GM21825 (cell line): ENCODE measurements around the gene BLTP3A.

Experiments used
- ATAC-seq: cut with Tn5 transposase; IDR thresholded peaks from one replicate; pipeline ENCODE4 v1.9.1; 2021; ENCODE audit warnings: mild to moderate bottlenecking, moderate library complexity; ENCODE audit not compliant: unreplicated experiment

BLTP3A gene

DNA sequence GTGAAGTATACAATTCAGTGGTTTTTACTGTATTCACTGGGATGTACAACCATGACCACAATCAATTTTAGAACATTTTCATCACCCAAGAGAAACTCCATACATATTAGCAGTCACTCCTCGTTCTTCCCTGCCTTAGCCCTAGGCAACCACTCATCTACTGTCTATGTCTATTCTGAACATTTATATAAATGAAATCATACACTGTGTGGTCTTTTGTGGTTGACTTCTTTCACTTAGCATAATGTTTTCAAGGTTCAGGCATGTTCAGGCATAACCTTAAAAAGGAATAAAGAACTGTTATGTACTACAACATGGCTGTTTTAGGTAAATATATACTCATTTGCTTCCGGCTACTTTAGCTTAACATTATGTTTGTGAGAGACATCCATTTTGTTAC is 37.3 kb downstream of the BLTP3A start:
- ATAC-seq = no peak

DNA sequence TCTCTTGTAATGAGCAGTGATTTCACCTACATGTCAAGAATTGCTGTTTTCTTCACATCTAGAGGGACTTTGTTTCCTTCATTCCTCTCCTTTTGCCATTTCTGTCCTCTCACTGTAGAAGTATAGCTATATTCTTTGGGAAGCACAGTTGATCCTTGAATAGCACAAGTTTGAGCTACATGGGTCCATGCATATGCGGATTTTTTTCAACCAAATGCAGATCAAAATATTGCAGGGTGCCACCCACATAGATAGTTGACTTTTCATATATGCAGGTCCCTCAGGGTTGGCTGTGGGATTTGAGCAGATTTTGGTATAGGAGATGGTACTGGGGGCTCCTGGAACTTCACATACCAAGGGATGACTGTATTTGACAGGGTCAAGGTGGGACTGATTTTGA is 41.1 kb downstream of the BLTP3A start:
- no peak for ATAC-seq

DNA sequence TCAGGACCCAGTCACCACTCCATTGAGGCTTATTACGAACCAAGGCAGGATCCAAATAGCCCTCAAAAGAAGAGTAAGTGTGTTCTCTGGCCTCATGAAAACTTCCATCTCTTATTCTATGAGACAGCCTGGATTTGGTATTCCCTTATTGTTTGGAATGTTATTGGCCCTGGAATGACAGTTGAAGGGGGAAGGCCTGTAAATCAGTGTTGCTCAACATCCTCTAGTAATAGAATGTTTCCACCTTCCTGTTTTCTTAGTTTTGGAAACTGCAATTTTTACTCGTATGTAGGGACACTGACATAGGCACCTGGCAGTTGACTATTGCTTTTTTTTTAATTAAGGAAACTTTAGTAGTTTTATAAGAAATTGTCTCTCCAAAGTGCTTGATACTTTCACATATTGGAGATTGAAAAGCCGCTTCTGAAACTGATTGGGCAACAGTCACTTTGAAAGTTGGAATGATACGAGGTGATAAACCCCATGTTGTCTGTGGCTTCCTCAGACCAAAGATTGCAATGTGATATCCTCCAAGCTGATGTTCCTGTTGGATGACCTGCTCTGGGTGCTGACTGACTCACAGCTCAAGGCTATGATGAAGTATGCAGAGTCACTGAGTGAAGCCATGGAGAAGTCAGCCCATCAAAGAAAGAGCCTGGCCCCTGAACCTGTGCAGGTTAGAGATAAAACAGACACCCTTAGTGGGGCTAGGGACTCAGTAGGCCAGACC is 43.1 kb downstream of the BLTP3A start:
- no peak for ATAC-seq

DNA sequence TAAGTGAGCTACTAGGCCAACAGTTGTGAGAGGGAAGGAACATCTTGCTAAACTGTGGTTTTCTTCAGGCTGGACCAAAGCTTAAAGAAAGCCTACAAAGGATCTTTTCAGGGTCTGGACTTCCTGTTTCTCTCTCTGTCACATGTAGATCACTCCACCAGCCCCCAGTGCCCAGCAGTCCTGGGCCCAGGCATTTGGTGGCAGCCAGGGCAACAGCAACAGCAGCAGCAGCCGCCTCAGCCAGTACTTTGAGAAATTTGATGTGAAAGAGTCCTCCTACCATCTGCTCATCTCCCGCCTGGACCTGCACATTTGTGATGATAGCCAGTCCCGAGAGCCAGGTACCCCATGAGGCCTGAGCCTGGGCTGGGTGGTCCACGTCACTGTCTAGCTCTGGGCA is 44.1 kb downstream of the BLTP3A start:
- ATAC-seq = no peak

DNA sequence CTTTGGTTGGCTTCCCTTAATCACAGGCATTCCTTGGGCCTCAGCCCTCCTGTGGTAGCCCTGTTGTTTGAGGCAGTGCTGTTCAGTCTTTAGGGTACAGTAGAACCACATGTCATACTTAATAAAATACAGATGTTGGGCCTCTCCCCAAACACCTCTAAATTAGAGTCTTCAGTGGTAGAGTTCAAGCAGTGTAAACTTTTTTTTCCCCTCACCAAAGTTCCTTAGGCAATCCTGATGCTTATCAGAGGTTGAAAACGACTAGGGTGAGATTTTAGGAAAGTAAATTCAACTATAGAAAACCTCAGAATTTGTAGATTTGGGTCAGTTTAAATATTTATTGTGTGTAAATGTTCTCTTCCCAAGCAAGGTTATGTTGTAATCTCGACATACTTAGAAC is 44.6 kb downstream of the BLTP3A start:
- ATAC-seq = no peak

DNA sequence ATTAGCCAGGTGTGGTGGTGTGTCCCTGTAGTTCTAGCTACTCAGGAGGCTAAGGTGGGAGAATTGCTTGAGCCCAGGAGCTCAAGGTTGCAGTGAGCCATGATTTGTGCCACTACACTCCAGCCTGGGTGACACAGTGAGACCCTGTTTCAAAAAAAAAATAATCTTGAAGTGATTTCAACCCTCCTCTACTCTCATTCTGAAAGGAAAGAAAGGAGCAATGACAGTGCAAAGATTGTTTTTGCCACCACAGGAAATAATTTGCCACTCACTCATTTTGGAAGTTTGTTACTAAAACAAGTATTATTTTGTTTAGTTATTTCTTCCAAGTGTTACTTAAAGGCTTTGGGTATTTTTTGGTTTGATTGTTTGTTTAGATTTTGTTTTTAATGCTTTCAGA is 45.6 kb downstream of the BLTP3A start:
- ATAC-seq = no peak

DNA sequence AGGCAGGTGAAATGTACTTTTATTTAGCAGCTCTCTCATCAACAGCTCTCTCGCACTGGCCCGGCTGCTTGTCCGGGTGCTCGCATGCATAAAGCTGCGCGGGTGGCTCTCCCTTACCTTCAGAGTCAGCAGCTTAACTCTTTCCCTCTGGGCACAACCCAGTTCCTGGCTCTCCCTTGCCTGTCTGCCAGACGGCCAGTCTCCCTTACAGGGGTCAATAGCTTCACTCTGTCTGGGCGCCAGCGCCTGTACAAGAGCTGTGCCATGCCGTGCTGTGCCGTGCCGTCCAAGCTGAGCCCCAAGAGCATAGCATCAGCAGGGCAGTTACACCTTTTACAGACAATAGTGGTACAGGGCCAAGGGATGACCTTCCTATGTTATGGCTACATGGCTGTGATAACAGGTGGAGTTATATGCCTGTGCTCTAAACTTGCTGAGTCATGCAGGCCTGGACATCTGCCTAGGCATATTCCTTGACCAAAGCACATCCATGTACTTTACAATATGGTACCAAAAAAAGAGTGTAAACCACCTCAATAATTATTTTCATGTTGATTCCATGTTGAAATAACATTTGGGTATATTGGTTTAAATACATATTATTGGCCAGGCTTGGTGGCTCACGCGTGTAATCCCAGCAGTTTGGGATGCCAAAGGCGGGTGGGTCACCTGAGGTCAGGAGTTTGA is 47.9 kb downstream of the BLTP3A start:
- no peak for ATAC-seq
